IPS DF 19.7 (cell line): ENCODE data around the gene SPINK6.

ENCODE experiments used
- DNase-seq: peaks from one replicate; pipeline ENCODE4 v3.0.0-alpha.2; 2013; ENCODE audit warnings: low read depth, low spot score

SPINK6 gene

GRCh38 chr5:148202531-148203203, at the start of gene SPINK6:
SPINK6 (plus strand) TSS chr5:148203042; CDS start chr5:148203097, 55 bp downstream.
- DNase-seq, result no peak

- DNase-seq, result no peak
These were observed 46.2 kb upstream of the SPINK6 start for GRCh38 chr5:148156609-148157008.

GRCh38 chr5:148162038-148162437, 40.8 kb upstream of the SPINK6 start:
- DNase-seq, result no peak

- no peak for DNase-seq
These were observed 39.5 kb upstream of the SPINK6 start for GRCh38 chr5:148163345-148163744.

- DNase-seq, result no peak
These were observed 36.1 kb upstream of the SPINK6 start for GRCh38 chr5:148166550-148167283.

- DNase-seq, result no peak
These were observed 34.6 kb upstream of the SPINK6 start, which contains the start of gene SPINK14 for GRCh38 chr5:148168246-148168645. SPINK14 (plus strand) TSS chr5:148168546; CDS start chr5:148169733, 1,187 bp downstream.

GRCh38 chr5:148172377-148172776, 30.5 kb upstream of the SPINK6 start:
- no peak for DNase-seq

GRCh38 chr5:148176480-148176879, 26.4 kb upstream of the SPINK6 start:
- no peak for DNase-seq

- no peak for DNase-seq
These were observed 25.6 kb upstream of the SPINK6 start for GRCh38 chr5:148177207-148177606.

GRCh38 chr5:148179234-148179824, 23.5 kb upstream of the SPINK6 start:
- DNase-seq, result no peak

- no peak for DNase-seq
These were observed 16.4 kb upstream of the SPINK6 start for GRCh38 chr5:148186248-148187003.

GRCh38 chr5:148191010-148191409, 11.8 kb upstream of the SPINK6 start:
- DNase-seq, result no peak

GRCh38 chr5:148193202-148193601, 9.6 kb upstream of the SPINK6 start:
- DNase-seq, result no peak

- DNase-seq, result no peak
These were observed 1.7 kb upstream of the SPINK6 start for GRCh38 chr5:148201151-148201550.

GRCh38 chr5:148205044-148205806, 2.4 kb downstream of the SPINK6 start:
- no peak for DNase-seq

GRCh38 chr5:148205865-148206264, 3.0 kb downstream of the SPINK6 start:
- DNase-seq, result no peak

GRCh38 chr5:148206620-148207019, 3.8 kb downstream of the SPINK6 start:
- no peak for DNase-seq

GRCh38 chr5:148208226-148208625, 5.4 kb downstream of the SPINK6 start:
- DNase-seq, result no peak

- DNase-seq, result no peak
These were observed 6.4 kb downstream of the SPINK6 start for GRCh38 chr5:148209151-148209770.

GRCh38 chr5:148214665-148215185, 11.9 kb downstream of the SPINK6 start:
- DNase-seq, result no peak
